Lung (tissue), 12 donors: ENCODE data around the gene TEX13A. TPM values are rescaled to one million over a fixed set of nuclear protein-coding genes. Genes with fewer than 3 reads are reported as not detected.

Source experiments
- ATAC-seq: fragments of 200-7000 bp; cut with Tn5 transposase; one replicate; pipeline ENCODE4 v1.9.1; 2020; ENCODE audit warnings: moderate number of reproducible peaks; ENCODE audit not compliant: insufficient read depth, low FRiP score
- DNase-seq, 3 donors: peaks; one replicate each; pipeline ENCODE4 v3.0.0-alpha.2; 2013 to 2017
- H3K27ac ChIP-seq, 2 donors: one replicate each; pipeline ENCODE4 v1.5.1; 2013; ENCODE audit warnings: mild to moderate bottlenecking in 2 of 2, moderate library complexity in 2 of 2, control low read depth in 1 of 2, inconsistent platforms in 1 of 2, low read depth in 1 of 2, low read length in 1 of 2
- H3K27me3 ChIP-seq, 3 donors: one replicate each; pipeline ENCODE4 v1.5.1; 2013; ENCODE audit warnings: low read length in 2 of 3; ENCODE audit not compliant: control insufficient read depth in 3 of 3, insufficient read depth in 3 of 3
- H3K36me3 ChIP-seq, 4 donors: one replicate each; pipeline ENCODE4 v1.5.1; 2013; ENCODE audit warnings: low read length in 4 of 4, mild to moderate bottlenecking in 1 of 4, moderate library complexity in 1 of 4; ENCODE audit not compliant: control insufficient read depth in 4 of 4, insufficient read depth in 4 of 4
- H3K4me1 ChIP-seq, 5 donors: one replicate each; pipeline ENCODE4 v1.5.1; 2013; ENCODE audit warnings: low read length in 5 of 5, mild to moderate bottlenecking in 2 of 5, moderate library complexity in 1 of 5; ENCODE audit not compliant: control insufficient read depth in 5 of 5, insufficient read depth in 5 of 5
- H3K4me3 ChIP-seq: one replicate; pipeline ENCODE4 v1.5.1; 2013; ENCODE audit warnings: mild to moderate bottlenecking, control low read depth, moderate library complexity
- H3K9ac ChIP-seq, 2 donors: one replicate each; pipeline ENCODE4 v1.5.1; 2013; ENCODE audit warnings: low read length in 2 of 2, control low read depth in 1 of 2; ENCODE audit not compliant: insufficient read depth in 1 of 2
- H3K9me3 ChIP-seq, 4 donors: one replicate each; pipeline ENCODE4 v1.5.1; 2013; ENCODE audit warnings: low read length in 3 of 4, mild to moderate bottlenecking in 1 of 4, moderate library complexity in 1 of 4; ENCODE audit not compliant: control insufficient read depth in 4 of 4, insufficient read depth in 3 of 4
- WGBS, 2 donors: extraction: QIAGEN DNeasy Blood & Tissue Kit; methylation state at CpG; one replicate each; pipeline ENCODE4 v1.1.7; 2013; 5-methylcytosine and 5-hydroxymethylcytosine counted together
- polyA plus RNA-seq, 2 donors: library from polyadenylated mRNA; stranded (reverse); fragments of 200-250 nt; gene quantifications; one replicate each; pipeline ENCODE4 v1.2.1, GENCODE V29; 2013
- total RNA-seq, 2 donors: library from RNA; depleted of rRNA in 1 of 2; stranded (reverse); fragments of >200 nt in 1 of 2; gene quantifications; one replicate each; pipeline ENCODE4 v1.2.1, GENCODE V29; 2014 to 2021
- TF ChIP-seq, protein P1 (sequence below): IDR thresholded peaks from 2 replicates; pipeline ENCODE4 v1.5.1; 2012; ENCODE audit warnings: mild to moderate bottlenecking; ENCODE audit errors: control extremely low read depth, extremely low read depth
- donor health status: control.
- donor health status: control.
- donor health status: Bipolar disorder and iron deficiency.
- donor health status: healthy.
- donor health status: DM: yes; HTN: yes; CAD: no.

TEX13A gene
- total and polyA plus RNA-seq, 4 donors: not detected

DNA sequence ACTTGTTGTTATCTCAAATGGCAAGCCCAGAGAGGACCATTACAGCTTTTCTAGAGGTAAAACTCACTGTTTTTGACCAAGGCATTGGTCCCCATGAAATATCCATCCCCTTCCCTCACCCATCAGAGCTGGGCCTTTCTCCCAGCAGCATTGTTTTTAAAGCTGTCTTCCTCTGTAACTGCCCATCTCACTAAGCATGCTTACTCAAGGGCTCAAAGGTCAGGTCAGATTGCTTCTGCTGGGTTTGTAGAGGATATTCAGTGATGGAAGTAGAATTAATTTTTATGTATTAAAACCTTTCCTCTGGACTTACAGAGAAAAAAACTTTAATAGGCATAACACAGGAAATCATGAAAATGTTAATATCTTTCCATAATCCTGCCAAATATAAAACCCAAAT is 11.1 kb downstream of the TEX13A start:
- peaks cover 0 to 8% (median 0%) of the 10 kb centered on the region in 4 donors for H3K9me3 ChIP-seq
- H3K27ac ChIP-seq: no peak overlapping the region
- no peaks in the 10 kb centered on the region for H3K4me1 ChIP-seq
- H3K4me3 ChIP-seq: no peak overlapping the region
- TF ChIP-seq, protein P1, sequence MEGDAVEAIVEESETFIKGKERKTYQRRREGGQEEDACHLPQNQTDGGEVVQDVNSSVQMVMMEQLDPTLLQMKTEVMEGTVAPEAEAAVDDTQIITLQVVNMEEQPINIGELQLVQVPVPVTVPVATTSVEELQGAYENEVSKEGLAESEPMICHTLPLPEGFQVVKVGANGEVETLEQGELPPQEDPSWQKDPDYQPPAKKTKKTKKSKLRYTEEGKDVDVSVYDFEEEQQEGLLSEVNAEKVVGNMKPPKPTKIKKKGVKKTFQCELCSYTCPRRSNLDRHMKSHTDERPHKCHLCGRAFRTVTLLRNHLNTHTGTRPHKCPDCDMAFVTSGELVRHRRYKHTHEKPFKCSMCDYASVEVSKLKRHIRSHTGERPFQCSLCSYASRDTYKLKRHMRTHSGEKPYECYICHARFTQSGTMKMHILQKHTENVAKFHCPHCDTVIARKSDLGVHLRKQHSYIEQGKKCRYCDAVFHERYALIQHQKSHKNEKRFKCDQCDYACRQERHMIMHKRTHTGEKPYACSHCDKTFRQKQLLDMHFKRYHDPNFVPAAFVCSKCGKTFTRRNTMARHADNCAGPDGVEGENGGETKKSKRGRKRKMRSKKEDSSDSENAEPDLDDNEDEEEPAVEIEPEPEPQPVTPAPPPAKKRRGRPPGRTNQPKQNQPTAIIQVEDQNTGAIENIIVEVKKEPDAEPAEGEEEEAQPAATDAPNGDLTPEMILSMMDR: no peak
- peaks cover 0 to 10% (median 7%) of the 10 kb centered on the region in 3 donors for H3K27me3 ChIP-seq
- no peaks in the 10 kb centered on the region for H3K36me3 ChIP-seq
- no peak for ATAC-seq
- no peak for DNase-seq
- H3K9ac ChIP-seq: no peak overlapping the region

- no peak overlapping the region for H3K9ac ChIP-seq
- DNase-seq (peak in 2 of 3 donors; percentile 3 to 8), ATAC-seq (no peak)
- H3K27ac ChIP-seq: no peak overlapping the region
- peaks cover 0 to 22% (median 0%) of the 10 kb centered on the region in 3 donors for H3K27me3 ChIP-seq
- TF ChIP-seq, protein P1: no peak
- no peaks in the 10 kb centered on the region for H3K4me1 ChIP-seq
- WGBS, 2 donors: 30 to 52% methylated on average over 2 of the region's 2 CpGs
- H3K4me3 ChIP-seq: no peak overlapping the region
- no peaks in the 10 kb centered on the region for H3K9me3 ChIP-seq
- no peaks in the 10 kb centered on the region for H3K36me3 ChIP-seq
These were observed 28.6 kb downstream of the TEX13A start for GRCh38 chrX:105191878-105192277.

DNA sequence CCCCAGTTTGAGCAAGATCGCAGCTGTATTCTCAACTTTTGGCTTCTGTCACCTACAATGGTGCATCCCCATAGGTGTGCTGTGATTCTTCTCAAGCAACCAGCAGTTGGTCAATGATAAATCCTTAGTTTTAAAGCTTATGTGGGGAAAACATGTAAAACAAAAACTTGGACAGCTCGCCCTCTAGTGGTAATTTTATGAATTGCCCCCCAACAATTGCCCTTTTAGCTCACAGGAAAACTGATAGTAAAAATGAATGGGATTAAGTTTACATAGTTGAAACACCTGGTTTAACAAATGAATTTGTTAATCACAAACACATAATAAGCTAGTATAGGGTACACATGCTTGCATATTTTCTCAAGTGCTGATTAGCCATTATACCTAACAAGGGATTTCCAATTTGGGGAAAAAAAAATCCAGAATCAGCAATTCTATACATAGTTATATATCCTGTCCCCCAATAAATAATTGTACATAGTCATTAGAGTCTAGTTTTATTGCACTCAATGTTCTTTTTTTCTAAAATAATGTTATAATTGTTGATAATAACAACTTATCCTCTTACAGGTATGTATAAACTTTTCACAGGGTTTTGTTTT is 30.1 kb downstream of the TEX13A start:
- ATAC-seq (no peak), DNase-seq (peak in 2 of 3 donors; percentile 24 to 54)
- 0 to 2% methylated on average over 2 of the region's 2 CpGs for WGBS, 2 donors
- no peaks in the 10 kb centered on the region for H3K36me3 ChIP-seq
- no peaks in the 10 kb centered on the region for H3K4me1 ChIP-seq
- TF ChIP-seq, protein P1: peak; percentile 41
- no peak overlapping the region for H3K27ac ChIP-seq
- H3K27me3 ChIP-seq: peaks cover 0 to 25% (median 0%) of the 10 kb centered on the region in 3 donors
- H3K9ac ChIP-seq: no peak overlapping the region
- no peaks in the 10 kb centered on the region for H3K9me3 ChIP-seq
- H3K4me3 ChIP-seq: no peak overlapping the region

DNA sequence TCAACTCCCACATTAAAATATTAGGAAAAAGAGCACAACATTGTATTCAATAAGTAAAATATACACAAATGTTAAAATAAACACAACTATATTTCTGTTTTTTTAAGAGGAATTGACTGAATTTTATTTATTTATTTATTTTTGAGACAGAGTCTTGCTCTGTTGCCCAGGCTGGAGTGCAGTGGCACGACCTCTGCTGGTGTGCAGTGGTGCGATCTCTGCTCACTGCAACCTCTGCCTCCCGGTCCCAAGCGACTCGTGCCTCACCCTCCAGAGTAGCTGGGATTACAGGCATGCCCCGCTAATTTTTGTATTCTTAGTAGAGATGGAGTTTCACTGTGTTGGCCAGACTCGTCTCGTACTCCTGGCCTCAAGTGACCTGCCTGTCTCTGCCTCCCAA is 31.4 kb downstream of the TEX13A start:
- no peak overlapping the region for H3K27ac ChIP-seq
- no peaks in the 10 kb centered on the region for H3K36me3 ChIP-seq
- peaks cover 0 to 22% (median 3%) of the 10 kb centered on the region in 3 donors for H3K27me3 ChIP-seq
- no peak for ATAC-seq
- no peak overlapping the region for H3K9ac ChIP-seq
- H3K4me3 ChIP-seq: no peak overlapping the region
- H3K4me1 ChIP-seq: no peaks in the 10 kb centered on the region
- no peaks in the 10 kb centered on the region for H3K9me3 ChIP-seq
- TF ChIP-seq, protein P1: no peak
- DNase-seq: no peak
- WGBS, 2 donors: 78 to 95% methylated on average over 8 of the region's 8 CpGs
